ENCODE measurements around the gene SHC4.

- TF ChIP-seq CTCF (IDR thresholded peaks at IDR 0.05; ENCODE audit: low read depth, low read length), result no peak
- TF ChIP-seq POLR2A (IDR thresholded peaks at IDR 0.05; ENCODE audit: extremely low read depth, insufficient read length), result no peak
These were observed 189.2 kb downstream of the SHC4 start for GRCh38 chr15:48774484-48774883.
